HG03439 (cell line): ENCODE data around the gene XIAP.
"Not testable (repeated sequence)": the region's sequence is repeated elsewhere in the genome, so short reads cannot be mapped to it uniquely, and the experiment has no call there.

ENCODE experiments used
- ATAC-seq: cut with Tn5 transposase; IDR thresholded peaks from one replicate; pipeline ENCODE4 v1.9.1; 2021; ENCODE audit warnings: mild to moderate bottlenecking, moderate library complexity; ENCODE audit not compliant: unreplicated experiment

Gene XIAP

DNA sequence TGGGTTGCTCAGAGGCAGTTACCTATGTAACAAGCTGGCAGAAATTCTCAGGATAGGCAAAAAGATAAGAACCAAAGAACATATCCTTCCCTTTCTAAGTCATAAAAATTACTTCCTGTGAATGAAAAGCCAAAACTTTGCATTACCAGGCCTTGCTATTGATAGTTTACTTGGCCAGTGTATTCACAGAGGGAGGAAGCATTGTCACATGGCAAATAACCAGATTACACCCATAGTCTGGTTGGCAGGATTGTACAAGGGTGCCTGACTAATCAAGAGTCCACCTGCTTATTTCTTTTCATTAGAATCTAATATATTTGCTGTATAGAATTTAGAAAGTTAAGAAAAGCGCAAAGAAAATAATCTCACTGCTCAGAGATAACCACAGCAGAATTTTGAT, 14.1 kb downstream of the XIAP start:
- ATAC-seq: no peak

DNA sequence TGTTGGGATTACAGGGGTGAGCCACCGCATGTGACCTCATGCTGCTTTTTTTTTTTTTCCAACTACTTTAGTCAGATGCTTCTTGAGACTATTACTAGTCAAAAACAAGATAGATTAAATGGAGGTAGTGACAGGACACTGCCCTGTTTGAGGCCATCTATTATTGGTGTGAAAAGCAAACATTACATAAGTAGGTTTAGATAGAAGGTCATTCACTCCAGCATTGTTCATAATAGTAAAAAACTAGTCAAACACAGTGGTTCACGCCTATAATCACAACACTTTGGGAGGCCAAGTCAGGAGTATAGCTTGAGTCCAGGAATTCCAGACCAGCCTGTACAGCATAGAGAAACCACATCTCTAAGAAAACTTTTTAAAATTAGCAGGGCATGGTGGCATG, 16.3 kb downstream of the XIAP start:
- ATAC-seq: no peak

- ATAC-seq: no peak
Observed at GRCh38 chrX:123876844-123877243, 17.0 kb downstream of the XIAP start.

DNA sequence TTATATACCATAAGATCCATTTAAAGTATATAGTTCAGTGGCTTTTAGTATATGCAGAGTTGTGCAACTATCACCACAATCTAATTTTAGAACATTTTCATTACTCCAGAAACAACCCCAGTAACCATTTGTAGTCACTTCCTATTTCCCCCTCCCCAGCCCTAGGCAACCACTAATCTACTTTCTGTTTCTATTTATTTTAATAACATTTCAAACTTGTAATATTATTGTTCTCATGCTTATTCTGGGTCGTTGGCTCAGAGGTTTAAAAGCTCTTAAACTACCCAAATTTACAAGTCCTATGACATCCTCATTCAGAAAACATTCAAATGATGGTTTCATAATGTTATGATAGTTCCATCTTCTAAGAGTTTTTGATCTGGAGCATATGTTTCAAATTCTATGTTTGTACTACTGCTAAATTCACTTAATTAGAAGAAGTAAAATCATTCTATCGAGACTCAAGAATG, 18.4 kb downstream of the XIAP start:
- ATAC-seq: peak; percentile 90

DNA sequence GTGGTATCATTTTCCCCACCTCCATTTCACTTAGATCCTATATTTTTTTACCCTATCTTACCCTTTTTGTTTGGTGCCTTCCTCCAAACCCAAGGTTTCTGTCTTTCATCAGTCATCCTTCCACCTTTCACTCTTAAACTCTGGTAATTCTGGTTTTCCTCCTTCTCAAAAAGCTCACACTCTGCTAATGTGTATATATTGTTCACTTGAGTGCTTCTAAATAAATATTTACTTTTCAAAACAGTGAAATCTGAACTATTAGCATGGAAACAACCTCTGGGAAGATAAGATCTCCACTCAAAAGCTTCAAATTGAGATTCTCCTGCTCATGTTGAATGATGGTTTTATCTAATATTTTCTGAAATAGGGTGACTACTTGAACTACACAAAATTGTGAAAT, 21.5 kb downstream of the XIAP start:
- ATAC-seq: no peak

DNA sequence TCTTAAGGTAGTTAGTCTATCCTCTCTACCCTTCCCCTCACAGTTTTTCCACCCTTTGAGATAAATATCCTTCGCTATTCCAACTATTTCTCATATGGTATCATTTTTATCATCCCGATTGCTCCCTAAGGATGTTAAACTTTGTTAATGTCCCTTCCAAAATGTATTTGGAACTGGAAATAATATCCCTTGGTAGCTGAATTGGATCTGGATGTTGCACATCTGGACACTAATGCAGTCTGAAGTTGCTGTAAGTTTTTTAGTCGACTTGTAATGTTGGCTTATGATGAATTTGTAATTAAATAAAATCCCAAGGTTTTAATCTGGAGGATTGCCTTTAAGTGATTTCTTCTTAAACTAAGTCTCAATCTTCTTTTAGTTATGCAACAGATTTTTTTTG, 22.5 kb downstream of the XIAP start:
- ATAC-seq: no peak

DNA sequence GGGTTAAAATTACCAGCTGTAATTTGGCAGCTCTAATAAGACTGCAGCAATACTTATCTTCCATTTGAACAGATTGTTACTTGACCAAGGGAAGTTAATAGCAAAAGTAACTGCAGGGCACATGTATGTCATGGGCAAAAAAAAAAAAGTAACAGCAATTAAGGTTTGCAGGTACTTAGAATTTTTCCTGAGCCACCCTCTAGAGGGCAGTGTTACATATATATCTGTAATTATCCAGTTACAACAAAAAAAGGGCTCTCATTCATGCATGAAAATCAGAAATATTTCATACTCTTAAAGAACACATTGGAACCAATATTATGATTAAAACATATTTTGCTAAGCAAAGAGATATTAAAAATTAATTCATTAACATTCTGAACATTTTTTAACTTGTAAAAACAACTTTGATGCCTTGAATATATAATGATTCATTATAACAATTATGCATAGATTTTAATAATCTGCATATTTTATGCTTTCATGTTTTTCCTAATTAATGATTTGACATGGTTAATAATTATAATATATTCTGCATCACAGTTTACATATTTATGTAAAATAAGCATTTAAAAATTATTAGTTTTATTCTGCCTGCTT, 25.1 kb downstream of the XIAP start:
- ATAC-seq: no peak

DNA sequence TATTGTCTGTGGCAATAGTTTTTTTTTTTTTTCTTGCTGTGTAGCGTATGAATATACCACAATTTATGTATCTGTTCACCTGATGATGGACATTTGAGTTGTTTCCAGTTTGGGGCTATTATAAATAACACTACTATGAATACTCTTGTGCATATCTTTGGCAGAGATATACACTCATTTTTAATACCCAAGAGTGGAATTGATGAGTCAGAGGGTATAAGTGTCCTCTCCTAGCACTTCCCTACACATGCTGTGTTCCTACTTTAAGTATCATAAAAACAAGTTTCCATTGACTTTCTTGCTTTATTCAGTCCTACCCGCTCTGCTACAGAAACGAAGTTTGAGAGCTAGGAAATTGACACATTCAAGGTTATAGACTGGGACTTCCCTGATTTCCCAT, 39.8 kb downstream of the XIAP start:
- ATAC-seq: no peak

DNA sequence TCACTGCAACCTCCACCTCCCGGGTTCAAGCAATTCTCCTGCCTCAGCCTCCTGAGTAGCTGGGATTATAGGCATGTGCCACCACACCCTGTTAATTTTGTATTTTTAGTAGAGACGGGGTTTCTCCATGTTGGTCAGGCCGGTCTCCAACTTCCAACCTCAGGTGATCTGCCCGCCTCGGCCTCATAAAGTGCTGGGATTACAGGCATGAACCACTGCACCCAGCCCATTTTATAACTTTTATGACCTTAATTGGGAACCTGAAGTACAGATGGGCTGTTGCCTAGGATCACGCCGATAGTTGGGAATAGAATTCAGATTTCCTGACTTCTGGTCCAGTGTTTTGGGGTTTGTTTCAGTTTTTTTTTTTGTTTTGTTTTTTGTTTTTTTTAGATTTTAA, 43.4 kb downstream of the XIAP start:
- ATAC-seq: not testable (repeated sequence)

- no peak for ATAC-seq
Observed at GRCh38 chrX:123905332-123905731, 45.5 kb downstream of the XIAP start.

DNA sequence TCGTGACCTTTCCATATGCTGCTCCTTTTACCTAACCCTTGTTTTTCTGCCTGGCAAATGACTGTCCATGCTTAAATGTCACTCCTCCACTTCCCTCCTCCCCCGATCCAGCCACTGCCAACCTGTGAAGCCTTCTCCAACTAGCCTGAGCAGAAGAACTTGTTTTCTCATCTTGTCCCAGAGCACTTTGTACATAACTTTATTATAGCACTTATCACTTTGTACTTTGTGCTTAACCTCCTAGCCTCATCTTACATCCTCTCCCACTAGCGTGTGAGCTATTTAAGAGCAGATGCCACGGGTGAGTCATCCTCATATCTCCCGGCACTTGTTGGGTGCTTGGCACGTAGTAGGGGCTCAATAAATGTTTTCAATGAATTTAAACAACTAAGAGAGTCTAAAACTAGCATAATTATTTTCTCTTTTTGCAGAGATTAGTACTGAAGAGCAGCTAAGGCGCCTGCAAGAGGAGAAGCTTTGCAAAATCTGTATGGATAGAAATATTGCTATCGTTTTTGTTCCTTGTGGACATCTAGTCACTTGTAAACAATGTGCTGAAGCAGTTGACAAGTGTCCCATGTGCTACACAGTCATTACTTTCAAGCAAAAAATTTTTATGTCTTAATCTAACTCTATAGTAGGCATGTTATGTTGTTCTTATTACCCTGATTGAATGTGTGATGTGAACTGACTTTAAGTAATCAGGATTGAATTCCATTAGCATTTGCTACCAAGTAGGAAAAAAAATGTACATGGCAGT, 46.9 kb downstream of the XIAP start:
- no peak for ATAC-seq

DNA sequence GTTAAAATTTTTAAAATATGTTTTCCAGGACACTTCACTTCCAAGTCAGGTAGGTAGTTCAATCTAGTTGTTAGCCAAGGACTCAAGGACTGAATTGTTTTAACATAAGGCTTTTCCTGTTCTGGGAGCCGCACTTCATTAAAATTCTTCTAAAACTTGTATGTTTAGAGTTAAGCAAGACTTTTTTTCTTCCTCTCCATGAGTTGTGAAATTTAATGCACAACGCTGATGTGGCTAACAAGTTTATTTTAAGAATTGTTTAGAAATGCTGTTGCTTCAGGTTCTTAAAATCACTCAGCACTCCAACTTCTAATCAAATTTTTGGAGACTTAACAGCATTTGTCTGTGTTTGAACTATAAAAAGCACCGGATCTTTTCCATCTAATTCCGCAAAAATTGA, 49.7 kb downstream of the XIAP start:
- ATAC-seq: no peak

GRCh38 chrX:123917069-123917468, 57.2 kb downstream of the XIAP start:
- no peak for ATAC-seq

- ATAC-seq: no peak
Observed at GRCh38 chrX:123918106-123918721, 58.4 kb downstream of the XIAP start.

- no peak for ATAC-seq
Observed at GRCh38 chrX:123920105-123920785, 60.4 kb downstream of the XIAP start.

DNA sequence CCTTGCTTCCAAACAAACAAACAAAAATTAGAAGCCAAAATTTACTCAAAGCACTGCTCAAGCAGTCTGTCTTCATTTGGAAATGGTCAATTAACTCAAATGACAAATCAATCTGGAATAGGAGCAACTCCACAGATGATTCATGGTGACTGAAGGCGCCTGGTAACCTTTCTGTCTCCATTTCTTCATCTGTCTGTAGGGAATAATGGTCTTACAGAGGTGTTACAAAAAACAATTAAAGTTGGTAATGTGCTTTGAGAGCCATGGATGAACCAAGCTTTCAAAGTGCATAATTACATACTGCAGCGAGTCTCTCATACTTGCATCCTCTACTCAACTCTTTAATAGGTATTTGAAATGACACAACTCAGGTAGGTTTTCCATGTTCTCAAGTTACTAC, 63.4 kb downstream of the XIAP start:
- ATAC-seq: no peak

GRCh38 chrX:123924186-123924585, 64.3 kb downstream of the XIAP start:
- ATAC-seq: no peak

DNA sequence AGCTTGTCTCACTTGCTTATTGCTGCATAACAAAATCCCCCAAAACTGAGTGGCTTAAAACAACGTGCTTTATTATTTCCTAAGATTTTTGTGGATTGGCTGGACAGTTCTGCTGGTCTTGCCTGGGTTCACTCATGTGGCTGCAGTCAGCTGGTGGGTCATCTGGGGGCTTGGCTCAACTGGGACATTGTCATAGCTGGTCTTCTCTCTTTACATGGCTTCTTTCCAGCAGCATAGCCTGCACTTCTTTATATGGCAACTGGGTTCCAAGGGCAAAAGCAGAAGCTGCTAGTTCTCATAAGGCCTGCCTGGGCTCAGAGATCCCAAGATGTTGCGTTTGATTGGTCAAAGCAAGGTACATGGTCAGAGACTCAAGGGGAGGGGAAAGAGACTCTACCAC, 68.0 kb downstream of the XIAP start:
- no peak for ATAC-seq

- not testable (repeated sequence) for ATAC-seq
Observed at GRCh38 chrX:123932055-123932454, 72.2 kb downstream of the XIAP start.

DNA sequence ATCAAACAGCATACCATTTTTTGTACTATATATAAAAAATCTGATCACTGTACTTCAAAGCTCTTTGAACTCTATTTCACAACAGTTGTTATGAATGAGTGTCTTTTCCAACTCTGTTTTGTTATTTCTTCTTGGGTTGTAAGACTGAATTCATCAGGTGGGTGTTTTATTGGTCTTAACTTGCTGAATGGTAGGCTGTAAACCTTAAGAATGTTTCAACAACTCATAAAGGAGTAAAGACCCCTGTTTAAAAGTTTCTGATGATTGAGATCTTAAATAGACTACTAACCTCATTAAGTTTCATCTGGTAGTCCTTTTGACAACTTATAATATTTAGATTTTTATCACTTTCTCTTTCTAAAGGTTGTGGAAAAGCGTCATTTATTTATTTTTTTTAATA, 83.2 kb downstream of the XIAP start:
- no peak for ATAC-seq

- ATAC-seq: no peak
Observed at GRCh38 chrX:123943488-123943887, 83.6 kb downstream of the XIAP start.

DNA sequence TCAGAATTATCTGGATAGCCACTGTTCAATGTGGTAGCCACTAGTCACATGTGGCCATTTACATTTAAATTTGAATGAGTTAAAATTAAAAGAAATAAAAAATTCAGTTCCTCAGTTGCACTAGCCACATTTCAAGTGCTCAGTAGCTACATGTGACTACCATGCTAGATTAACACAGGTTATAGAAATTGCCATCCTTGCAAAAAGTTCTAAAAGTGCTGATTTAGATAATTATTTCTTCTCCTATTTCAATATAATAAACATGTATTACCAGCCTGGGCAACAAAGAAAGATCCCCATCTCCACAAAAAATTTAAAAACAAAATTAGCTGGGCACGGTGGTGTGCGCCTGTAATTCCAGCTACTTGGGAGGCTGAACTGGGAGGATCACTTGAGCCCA, 90.0 kb downstream of the XIAP start:
- ATAC-seq: no peak
